GM18505 (cell line): ENCODE measurements around the gene GPM6B.

Source experiments
- ATAC-seq: cut with Tn5 transposase; IDR thresholded peaks from one replicate; pipeline ENCODE4 v1.9.1; 2021; ENCODE audit not compliant: unreplicated experiment
- POLR2A ChIP-seq: IDR thresholded peaks from 4 replicates; pipeline ENCODE4 v1.6.1; 2011; ENCODE audit warnings: borderline replicate concordance; ENCODE audit not compliant: insufficient read depth, insufficient read length; ENCODE audit errors: extremely low read depth

GPM6B gene

DNA sequence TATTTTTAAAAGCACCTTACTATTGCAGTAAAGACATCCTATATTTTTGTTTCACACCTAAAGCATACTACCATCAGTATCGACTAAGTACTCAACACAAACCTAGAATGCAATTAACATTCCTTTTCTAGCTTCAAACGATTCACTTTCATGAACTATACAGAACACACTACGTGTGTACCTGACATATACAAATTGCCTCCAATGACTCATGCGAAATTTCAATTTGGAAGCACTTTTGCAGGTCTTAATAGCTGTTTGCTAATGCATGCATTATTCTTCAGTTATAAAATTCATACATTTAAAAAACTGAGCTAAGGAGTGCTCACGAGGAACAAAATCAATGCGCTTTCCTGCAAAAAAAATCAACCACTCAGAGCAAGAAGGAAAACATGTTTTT lies 19.7 kb upstream of the GPM6B start:
- TF ChIP-seq POLR2A = no peak

DNA sequence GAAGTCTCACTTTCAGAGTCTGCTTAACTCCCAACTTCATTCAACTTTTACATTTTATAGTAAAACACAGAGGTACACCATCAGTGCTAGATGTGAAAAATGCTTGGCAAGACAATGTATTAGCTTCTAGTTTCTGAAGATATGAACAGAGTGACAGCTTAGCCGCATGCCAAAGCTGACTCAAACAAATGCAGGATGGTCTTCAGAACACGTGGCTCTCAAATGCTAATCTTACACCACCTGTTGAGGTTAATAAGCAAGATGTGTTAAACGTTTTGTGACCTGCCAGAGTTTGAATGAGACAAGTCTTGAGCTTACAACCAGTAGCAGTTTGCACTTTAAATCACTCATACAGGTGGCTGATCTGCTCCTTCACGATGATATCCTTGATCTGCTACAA lies 18.9 kb upstream of the GPM6B start:
- TF ChIP-seq POLR2A = no peak
- ATAC-seq = no peak

More for the DNA sequence above, 19.7 kb upstream of the GPM6B start:
- no peak for ATAC-seq

DNA sequence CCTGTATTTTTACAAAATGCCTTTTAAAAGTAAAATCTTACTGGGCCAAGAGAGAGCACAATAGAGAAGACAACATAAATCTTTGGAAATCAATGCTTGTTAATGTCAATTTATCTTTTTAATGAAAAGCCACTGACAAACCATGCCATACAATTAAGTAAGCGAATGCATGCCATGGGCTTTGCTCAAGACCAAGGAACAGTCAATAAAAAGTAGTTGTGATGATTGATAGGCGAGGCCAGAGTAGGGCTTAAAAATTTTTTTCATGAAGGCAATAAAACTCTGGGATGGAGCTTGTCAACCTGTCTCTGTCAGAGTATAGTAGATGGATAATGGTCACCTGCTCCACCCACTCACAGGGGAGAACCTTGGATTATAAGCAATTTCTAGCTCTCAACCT lies 17.5 kb upstream of the GPM6B start:
- no peak for TF ChIP-seq POLR2A
- ATAC-seq = no peak

DNA sequence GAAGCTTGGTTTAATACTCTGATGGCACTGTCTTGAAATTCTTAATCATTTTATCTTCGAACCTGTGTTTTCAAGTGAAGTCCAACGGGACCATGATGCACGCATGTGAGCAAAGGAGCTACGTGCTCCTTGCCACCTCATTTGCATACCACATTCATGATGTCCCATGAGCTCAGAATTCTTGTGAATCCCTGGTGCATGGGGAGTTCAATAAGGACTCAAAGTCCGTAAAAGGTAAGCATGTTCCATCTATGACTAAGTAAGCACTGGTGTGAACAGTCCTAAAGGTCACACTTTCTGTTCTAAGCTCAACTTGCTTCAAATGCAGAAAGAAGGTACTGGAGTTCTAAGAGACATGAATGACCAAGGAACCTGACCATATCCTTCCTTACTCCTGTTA lies 13.1 kb upstream of the GPM6B start:
- no peak for TF ChIP-seq POLR2A
- ATAC-seq = no peak

DNA sequence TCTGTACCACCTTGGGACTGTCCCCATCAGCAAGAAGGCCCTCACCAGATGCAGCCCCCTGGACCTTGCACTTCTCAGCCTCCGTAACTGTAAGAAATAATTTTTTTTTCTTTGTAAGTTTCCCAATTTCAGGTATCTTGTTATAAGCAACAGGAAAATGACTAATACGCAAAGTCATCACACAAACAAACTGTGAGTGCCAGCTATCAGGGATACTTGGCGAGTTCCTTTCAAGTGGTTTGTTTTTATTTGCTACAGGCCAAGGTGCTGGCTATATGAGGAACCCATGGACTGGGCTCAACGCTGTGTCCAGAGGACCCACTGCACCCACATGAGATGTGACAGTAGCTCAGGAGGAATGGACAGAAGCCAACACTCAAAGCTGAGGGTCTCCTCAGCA lies 11.5 kb upstream of the GPM6B start:
- TF ChIP-seq POLR2A = no peak
- no peak for ATAC-seq

DNA sequence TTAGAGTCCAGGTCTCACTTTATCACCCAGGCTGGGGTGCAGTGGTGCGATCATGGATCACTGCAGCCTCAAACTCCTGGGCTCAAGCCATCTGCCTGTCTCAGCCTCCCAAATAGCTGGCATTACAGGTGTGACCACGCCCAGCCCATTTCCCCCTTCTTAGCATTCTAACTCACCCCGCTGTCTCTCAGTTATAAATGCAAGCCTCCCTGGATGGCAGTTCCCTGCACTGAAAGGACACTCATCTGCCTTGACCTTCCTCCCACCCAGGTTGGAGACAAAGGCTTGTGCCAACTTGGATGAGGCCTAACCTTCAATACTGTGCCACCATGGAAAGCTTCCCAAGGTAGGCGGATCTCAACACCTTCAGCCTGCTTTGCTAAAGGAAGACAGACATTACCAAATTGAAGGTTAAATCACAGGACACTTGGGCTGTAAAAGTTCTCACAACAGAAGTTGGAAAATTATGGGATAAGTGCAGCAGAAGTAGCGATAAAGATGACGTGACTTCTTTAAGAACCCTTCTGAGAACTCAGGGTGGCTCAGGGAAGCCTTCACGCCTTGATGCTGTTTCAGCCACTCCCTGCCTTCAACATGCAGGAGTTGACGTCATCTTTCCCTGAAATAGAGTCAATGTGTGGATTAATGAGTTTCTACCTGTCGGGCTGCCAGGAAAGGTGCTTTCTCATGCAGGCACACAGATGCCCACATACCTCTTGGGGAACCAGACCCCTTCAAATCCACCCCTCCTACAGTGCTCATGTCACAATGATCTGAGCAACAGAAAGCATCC lies 10.6 kb upstream of the GPM6B start:
- no peak for ATAC-seq
- no peak for TF ChIP-seq POLR2A

DNA sequence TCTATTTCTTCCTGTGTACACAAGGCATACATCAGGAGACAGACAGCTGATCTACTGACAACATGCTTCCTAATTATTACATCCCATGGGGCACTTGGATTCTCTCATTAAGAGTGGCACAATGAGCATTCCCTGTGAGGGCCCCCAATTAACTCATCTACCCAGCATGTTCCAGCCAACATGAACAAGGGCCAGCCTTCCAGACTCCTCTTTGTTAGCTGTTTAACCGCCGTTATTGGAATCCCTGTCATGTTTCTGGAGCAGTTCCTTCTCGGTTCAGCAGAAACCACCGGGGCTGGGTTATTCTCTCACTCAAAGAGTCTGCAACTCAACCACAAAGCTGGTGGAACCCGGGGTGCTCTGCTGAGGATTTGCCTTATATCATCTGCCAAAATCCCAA lies 9.9 kb upstream of the GPM6B start:
- TF ChIP-seq POLR2A = no peak
- no peak for ATAC-seq

DNA sequence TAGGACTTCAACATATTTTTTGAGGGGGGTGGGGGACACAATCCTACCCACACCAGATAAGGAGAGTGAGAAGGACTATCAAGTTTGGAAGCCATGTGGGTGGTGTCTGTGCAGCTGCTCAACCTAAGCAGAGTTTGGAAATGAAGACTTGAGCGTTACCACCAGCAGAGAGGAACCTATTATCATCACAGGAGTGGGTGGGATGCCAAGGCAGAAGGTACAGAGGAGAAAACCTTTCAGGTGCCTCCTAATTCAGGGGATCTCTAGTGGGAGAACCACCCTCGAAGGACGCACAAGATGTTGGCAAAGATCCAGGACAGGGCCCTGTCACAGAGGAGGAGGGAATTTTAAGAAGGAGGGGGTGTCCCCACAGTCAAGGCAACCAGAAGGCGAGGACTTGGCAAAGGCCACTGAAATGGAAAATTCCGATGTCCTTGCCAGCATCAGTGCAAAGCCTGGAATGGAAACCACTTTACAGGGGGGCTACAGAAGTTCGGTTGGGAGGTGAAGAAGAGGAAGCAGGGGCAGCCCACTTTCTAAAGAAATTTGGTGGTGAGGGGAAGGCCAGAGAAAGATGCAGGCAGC lies 8.4 kb upstream of the GPM6B start:
- no peak for TF ChIP-seq POLR2A
- ATAC-seq = no peak

DNA sequence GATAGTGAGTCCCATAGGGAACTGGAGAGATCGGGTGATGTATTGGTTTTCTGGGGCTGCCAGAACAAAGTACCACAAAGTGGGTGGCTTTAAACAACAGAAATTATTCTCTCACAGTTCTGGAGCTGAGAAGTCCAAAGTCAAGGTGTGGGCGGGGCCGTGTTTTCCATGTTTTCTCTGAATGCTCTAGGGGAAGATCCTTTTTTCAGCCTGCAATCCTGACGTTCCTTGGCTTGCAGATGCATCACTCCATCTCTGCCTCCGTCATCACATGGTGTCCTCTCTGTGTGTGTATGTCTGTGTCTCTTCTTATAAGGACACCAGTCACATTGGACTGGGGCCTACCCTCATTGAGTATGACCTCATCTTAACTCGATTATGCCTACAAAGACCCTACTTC lies 7.9 kb upstream of the GPM6B start:
- no peak for TF ChIP-seq POLR2A
- ATAC-seq = no peak

DNA sequence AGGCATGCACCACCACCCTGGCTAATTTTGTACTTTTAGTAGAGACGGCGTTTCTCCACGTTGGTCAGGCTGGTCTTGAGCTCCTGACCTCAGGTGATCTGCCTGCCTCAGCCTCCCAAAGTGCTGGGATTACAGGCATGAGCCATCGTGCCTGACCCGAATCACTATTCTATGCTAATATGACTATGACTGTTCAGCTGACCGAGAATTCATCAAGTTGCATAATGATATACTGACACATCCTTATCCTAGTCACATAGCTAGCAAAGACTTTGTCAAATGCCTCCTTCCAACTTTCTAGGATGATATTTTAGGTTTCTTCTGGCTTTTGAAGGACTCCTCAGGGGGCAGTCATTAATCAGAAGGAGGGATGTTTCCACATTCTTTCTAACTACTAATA lies 4.8 kb upstream of the GPM6B start:
- TF ChIP-seq POLR2A = no peak

DNA sequence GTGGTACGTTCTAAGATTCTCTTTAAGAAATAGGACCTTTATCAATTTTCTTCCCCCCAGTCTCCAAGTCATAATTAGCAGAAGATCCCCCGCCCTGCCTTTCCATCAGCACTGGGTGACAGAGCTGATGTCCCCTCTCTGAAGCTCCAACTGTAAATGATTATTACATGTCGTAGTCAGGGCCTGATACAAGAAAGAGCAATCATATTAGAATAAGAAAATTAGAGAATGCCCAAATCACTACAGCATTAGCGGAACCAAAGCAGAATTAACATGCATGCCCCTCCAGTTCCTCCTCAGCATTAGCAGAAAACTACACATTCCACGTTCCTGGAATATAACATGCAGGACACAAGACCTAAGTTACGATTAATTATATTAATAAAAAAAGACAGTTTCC lies 717 bp downstream of the GPM6B start:
- ATAC-seq = no peak
- no peak for TF ChIP-seq POLR2A

More for the DNA sequence above, 4.8 kb upstream of the GPM6B start:
- ATAC-seq = no peak

DNA sequence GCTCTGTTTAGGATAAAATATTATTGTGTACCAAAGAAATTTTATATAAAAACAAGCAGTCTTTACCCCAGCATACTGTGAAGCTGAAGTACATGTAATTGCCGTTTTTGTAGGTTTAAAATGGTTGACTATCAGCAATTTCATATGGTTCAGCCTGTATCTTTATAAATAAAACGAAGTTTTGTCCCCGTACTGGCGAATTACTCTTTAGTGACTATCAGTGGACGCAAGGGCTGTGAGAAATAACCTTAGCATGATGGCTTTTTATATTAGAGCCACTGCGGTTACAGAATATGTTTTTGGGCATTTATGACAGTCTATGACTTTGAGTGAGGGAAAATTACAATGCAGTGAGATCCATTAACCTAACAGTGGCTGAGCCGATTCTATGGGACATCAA lies 1.2 kb downstream of the GPM6B start:
- no peak for TF ChIP-seq POLR2A
- ATAC-seq = no peak

DNA sequence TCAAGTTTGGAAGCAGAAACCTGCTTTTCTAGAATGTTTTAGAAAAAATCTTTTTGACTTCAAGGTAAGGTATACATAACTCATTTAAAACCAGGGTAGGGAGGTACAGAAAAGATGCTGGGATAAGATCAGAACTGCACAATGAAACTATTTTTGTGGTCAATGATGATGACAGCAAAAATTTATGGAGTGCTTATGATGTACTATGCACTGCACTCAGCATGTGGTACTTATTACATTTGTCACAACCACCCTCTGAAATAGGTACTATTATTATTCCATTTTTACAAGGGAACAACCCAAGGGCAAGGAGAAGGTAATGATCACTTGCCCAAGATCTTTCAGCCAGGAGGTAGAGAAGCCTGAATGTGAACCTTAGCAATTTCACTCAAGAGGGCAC lies 8.0 kb downstream of the GPM6B start:
- no peak for TF ChIP-seq POLR2A
- no peak for ATAC-seq

DNA sequence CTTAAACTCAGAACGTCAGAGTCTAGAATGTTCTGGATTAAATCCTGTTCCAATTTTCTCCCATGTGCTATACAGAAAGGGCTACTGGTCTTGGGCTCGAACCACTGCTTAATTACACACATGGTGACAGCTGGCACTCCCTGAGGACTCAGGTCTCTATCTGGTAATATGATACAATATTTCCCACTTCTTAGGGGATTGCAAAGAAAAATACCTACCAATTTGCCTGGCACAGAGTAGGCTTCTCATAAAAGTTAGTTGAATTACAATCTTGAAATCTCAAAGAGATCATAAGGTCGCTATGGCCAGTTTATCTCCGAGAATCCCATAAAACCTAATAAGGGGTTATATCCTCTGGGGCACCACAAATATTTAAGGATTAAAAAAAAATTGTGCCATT lies 8.6 kb downstream of the GPM6B start:
- TF ChIP-seq POLR2A = no peak
- no peak for ATAC-seq
